Occipital lobe (tissue), 2 donors: Measurements from ENCODE around the gene DNAJC11. TPM values are rescaled to one million over a fixed set of nuclear protein-coding genes. Genes with fewer than 3 reads are reported as not detected.
"Not testable (repeated sequence)": the region's sequence is repeated elsewhere in the genome, so short reads cannot be mapped to it uniquely, and the experiment has no call there.

ENCODE experiments used
- DNase-seq: peaks from one replicate; lab custom pipeline; 2025; lab: John Stamatoyannopoulos, UW
- total RNA-seq: library from RNA; depleted of rRNA; stranded (reverse); fragments of >200 nt; gene quantifications from one replicate; pipeline ENCODE4 v1.2.3, GENCODE V29; 2014

DNAJC11 gene
- total RNA-seq, 1 donor from 2014 or later: 32.8 TPM

DNA sequence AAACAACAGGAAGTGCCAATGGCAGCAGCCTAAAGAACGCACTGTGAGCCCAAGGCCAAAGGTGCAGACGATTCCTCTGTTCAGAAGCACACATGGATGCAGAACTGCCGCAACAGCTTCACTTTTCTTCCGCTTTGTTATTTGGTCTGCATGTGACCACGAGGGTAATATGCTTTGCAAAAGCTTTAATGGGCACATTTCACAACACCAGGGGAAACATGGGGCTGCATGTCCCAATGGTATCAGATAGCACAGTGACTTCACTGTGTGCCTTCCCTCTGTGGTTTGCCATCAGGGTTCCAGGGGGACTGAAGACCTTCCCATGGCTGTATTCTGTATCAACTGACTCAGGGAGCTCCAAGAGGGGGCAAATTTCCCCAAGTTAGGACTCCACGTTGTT is 48.6 kb downstream of the DNAJC11 start:
- DNase-seq: no peak

DNA sequence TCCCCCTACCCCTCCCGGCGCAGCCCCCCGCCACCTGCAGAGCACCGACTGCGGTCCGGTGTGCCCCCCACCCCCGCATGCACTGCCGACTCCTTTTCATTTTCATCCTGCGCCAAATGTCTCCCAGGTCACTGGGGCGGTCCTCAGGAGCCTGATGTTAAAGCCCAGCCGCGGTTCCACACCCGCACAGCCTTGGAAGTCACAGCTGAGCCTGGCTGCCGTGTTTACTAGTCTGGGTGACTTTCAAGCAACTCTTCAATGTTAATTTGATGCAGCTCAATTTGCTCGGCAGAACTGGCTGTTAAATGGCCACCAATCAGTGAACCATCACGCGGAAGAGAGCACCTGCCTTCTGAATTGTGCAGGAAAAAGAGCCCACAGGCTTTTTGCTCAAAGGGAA is 49.7 kb downstream of the DNAJC11 start:
- no peak for DNase-seq

DNA sequence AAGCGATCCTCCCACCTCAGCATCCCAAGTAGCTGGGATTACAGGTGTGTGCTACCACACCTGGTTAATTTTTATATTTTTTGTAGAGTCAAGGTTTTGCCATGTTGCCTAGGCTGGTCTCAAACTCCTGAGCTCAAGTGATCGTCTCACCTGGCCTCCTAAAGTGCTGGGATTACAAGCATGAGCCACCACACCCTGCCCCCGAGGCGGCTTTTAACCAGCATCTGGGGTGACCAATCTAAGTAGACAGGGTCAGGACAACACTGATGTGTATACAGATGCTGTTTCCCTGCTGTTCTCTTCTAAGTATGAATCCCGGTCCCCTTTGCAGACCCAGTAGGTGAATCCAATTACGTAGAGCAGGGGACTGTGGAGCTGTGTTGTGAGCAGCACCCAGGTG is 53.1 kb downstream of the DNAJC11 start:
- DNase-seq: no peak

DNA sequence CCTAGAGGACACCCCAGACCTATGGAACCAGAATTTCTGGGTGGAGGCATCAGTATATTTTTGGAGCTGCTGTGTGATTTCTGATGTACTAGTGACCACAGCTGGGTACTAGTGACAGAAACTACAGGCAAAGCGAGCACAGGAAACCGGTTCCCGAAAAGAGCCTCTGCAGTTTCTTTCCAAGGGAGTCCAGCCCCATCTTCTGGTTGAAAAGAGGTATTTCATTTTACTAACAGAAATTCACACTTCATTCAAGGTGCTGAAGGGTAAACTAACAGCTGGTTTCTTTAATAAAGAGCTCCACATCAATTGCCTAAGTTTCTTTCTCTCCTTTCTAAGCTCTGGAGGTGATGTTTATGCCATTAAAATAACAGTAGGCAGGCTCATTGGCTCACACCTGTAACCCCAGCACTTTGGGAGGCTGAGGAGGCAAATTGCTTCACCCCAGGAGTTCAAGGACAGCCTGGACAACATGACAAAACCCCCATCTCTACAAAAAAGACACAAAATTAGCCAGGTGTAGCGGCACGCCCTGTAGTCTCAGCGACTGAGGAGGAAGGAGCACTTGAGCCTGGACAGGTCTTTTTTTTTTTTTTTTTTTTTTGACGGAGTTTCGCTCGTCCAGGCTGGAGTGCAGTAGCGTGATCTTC is 55.0 kb downstream of the DNAJC11 start:
- DNase-seq: no peak

DNA sequence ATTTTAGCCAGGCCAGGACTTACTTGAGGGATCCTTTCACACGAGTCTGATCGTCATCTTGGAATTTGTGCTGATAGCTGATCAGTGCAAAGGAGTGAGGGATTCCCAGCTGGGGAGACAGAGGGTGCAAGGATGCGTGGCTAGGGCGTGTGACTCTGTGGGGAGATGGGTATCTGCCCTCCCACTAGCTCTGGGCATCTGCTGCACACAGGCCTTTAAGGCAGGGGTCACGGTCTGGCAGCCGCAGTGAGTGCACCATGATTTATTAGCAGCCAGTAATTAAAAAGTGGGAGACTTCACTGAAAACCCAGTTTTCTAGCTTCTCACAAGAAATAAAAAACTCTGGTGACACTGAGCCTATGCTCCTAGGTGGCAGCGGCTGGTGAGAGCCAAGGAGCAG is 56.6 kb downstream of the DNAJC11 start:
- DNase-seq: no peak

DNA sequence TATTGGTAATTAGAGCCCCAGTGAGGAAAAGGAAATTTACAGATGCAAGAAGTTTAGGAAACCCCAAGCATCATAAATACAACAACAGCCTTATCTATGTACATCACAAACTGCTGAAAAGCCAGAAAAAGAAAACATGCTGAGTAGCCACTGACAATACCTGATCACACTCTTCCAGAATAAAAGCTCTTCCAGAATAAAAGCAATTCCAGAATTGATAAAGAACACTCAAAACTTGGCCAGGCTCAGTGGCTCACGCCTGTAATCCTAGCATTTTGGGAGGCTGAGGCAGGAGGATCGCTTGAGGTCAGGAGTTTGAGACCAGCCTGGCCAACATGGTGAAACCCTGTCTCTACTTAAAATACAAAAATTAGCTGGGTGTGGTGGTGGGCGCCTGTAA is 60.7 kb downstream of the DNAJC11 start:
- DNase-seq: not testable (repeated sequence)

DNA sequence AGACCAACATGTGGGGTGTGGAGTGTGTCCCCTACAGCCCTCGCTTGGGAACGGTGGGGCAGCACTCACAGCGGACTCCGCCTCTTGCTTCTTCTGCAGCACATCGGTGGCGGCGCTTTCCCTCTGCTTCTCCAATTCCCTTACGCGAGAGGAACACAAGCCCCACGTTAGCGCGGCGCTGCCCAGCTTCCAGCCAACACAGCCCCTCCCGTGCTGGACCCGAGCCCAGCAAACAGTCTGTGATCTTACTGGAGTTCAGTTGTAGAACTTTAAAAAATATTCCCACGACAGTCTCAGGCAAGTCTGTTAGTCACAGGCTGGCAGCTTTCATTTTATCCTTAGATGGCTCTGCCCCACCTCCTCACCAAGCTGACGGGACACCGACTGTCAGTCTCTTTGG is 63.4 kb downstream of the DNAJC11 start:
- peak; percentile 60 for DNase-seq

DNA sequence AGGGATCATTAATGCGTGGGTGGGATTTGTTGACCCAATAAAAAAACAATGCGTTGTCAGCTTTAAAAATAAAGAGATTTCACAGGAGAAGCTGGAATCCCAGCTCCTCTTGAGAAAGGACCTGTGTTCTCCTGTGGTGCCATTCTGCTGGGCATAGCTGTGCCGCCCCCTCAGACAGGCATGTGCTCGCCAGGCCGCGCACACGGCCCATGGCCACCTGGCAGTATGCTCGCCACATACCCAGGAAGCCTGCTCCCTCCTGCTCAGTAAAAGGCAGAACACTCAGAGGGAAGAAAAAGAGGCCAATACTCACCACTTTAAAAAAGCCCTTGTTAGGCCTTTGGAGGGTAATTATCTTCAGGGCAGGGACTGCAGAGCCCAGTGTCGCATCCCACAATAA is 63.8 kb downstream of the DNAJC11 start:
- no peak for DNase-seq

DNA sequence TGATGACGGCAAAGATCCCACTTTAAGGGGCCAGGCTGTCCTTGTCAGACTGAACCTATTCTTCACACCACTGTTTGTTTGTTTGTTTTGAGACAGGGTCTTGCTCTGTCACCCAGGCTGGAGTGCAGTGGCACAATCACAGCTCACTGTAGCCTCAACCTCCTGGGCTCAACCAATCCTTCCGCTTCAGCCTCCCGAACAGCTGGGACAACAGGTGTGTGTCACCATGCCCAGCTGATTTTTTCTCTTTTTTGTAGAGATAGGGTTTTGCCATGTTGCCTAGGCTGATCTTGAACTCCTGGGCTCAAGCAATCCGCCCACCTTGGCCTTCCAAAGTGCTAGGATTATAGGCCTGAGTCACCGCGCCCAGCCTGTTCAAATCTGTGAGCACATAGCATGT is 64.8 kb downstream of the DNAJC11 start:
- not testable (repeated sequence) for DNase-seq

DNA sequence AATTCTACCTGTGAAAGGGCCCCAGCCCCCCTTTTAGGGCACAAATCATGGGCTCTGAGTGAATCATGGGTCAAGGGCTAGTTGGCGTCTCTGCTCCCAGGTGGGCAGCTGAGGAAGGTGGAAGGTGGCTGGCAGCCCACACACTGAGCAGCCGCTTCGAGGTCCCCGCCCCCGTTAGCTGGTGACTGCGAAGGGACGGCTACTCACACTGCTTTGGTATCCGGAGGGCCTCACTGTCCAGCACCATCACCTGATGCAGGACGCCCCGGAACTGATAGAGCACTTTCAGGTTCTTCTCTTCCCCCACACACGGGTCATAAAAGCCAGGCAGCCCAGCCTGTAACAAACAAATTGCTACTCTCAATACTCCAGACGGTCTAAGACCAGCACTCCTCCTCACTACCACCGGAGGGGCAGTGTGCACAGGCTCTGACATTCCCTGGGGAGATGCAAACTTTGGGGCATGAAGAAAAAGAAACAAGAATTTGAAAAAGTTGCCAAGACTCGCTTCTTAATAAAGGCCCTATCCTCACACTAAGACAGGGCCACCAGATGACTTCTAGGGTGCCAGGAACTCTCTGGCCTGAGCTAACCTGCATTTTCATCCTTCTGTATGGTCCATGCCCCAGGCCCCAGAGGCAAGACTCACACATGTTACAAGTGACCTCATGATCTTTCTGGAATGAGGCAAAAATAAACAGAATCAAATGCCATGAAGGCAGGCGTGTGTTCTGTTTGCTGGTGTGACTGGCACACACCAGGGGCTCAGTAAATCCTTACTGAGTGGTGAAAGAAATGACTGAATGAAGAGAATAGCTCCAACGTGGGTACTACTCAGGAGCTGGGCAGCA is 65.5 kb downstream of the DNAJC11 start:
- DNase-seq: no peak

DNA sequence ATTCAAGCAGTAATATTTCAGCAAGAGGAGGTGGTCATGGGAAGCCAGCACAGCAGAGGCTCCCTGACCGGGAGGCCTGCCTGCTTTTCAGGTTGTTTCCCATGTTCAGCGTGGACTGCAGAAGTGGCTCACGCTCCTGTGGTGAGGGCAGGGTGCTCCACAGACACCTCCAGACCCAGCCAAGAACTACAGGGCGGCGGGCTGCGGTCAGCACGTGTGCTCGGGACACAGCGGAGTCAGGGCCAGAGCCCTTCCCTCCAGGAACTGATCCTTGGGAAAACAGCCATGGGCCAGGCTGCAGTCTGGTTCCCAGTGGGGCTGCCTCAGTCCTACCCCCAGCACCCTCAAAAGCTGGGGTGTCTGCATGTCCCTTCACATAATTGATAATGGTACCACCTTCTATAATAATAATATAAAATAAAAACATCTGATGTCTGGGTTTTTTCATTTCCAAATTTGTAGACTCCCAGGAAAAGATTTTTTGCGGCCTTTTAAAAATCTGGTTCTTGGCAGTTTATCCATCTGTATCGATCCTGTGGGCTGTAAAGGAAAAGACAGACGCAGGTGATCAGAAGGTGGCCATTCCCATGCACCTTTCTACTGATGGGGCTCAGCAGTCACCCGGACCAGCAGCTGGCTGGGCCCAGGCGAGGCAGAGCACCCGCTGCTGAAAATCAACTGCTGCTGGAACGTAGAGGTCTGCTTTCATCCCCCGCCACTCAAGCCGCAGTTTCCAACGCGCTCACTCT is 66.3 kb downstream of the DNAJC11 start:
- DNase-seq: no peak

DNA sequence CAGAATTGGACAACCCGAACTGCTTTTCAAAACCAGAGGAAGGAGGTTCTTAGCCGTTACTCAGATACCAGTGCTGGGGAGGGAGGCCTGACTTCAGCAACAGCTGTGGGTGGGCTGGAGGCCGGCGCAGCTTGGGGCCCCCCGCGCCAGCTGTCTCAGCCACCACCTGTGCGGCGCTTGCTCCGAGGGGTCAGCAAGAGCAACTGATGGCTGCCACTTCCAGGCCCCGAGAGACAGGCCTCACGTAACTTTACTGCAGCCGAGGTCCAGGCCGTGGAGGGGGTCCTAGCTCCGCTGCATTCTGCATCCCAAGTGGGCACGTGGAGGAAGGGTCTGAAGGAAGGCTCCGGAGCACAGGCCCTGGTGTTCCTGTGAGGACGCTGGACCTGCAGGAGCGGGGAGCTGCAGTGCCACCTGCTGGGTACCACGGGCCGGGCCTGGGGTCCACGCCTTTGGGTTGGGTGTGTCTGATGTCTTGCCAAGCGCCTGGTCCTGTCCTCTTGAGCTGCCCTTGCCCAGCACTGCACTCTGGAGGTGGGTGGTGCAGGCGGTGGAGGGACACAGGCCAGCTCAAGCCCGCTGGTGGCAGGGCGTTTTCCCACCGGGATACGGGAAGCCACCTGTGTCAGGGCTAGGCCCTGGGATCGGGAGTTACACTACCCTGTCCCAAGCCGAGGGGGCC is 67.1 kb downstream of the DNAJC11 start:
- no peak for DNase-seq

DNA sequence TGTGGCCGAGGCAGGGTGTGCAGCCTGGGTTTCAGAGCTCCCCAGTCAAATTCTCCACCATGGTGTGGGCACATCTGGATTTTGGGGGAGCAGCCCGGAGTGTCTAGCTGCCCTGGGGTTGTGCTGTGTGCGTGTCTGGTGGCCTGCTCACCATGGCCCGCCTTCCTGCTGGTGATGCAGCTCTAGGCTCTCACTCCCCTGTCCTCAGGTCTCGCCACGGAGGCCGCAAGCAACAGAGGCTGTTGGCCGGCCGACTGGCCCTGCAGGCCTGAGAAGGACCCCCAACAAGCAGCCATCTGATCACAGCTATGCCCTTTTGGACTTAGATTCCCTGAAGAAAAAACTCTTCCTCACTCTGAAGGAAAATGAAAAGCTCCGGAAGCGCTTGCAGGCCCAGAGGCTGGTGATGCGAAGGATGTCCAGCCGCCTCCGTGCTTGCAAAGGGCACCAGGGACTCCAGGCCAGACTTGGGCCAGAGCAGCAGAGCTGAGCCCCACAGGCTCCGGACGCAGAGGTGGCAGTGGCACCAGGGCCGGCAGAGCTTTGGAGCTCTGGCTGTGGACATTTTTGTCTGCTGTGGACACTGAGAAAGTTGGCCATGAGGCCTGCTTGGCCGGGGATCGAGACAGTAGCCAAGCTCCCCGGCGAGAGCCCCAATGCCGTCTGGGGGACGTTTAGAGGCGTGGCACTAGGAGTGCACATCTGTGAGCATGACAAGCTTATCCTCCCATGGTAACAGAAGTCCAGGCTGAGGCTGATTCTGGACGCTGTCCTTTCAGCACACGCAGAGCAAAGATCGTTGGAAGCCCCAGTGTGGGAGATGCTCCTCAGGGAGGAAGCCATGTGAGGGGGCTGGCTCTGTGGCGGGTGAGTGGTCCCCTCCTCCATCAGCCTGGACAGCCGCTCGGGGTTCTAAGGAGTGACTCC is 68.8 kb downstream of the DNAJC11 start:
- DNase-seq: no peak

DNA sequence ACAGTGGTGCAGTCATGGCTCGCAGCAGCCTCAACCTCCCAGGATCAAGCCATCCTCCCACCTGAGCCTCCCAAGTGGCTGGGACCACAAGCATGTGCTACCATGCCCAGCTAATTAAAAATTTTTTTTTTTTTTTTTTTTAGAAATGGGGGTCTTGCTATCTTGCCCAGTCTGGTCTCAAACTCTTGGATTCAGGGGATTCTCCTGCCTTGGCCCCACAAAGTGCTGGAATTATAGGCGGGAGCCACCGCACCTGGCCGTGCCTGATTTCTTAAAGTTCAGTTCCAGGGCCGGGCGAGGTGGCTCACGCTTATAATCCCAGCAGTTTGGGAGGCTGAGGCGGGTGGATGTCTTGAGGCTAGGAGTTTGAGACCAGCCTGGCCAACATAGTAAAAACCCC is 70.6 kb downstream of the DNAJC11 start:
- DNase-seq: no peak

DNA sequence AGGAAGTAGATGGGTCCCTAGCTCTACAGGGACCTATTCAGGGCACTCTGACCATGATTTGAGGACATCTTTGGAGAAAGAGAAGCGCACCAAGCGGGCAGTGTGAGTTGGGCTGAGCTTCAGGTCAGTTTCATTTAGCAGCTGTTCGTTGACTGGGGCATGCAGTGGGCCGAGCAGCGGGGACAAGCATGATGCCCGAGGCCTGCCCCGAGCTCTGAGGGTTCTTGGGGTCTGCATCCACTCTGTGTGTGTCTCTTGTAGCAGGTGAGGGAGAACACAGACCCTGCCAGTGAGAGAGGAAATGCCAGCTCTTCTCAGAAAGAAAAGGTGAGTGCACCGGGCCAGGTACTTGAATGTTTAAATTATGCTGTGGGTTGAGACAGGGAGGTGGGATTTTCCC is 71.6 kb downstream of the DNAJC11 start:
- DNase-seq: no peak

DNA sequence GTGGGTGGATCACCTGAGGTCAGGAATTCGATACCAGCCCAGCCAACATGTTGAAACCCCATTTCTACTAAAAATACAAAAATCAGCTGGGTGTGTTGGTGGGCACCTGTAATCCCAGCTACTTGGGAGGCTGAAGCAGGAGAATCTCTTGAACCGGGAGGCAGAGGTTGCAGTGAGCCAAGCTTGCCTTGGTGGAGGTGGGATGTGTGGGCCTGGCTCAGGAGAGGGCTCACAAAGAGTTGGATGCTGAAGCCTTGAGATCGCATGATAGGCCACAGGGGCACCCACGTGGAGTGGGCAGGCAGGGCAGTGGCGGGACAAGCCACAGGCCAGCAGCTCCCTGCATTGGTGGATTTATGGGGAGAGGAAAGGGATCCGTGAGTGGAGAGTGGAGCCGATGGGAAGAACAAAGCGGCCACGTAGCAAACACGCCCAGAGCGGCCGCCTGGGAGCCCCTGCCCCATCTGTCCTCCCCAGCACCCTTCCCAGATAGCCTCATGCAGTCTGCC is 72.6 kb downstream of the DNAJC11 start:
- no peak for DNase-seq

DNA sequence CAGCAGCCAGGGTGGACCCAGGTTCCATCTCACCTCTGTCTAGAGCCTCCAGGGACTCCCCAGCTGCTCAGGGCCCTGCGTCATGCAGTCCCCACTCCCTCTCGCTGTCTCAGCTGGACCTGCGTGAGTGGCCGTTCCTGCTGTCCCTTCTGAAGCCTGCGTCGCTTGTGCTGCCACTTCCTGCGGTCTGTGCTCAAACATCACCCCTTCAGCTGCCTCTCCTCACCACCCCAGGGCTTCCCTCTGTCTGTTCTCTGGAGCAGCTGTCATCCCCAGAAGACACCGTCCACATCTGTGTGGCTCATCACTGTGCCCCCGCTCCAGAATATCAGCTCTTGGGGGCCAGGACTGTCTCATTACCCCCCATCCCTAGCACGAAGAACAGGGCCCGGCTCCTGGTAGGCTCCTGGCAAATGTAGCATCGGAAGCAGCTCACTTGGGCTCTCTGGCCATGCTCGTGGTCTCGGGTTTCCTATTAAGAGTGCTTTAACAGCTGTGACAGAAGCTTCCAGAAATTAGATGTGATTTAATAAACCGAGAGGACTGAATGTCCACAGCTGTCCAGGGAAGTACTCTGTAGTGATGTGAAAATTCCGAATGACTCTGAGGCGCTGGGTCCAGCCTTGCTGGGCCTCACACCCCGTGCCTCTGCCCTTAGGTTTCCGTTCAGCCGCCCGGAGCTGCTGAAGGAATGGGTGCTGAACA is 73.6 kb downstream of the DNAJC11 start:
- DNase-seq: no peak

DNA sequence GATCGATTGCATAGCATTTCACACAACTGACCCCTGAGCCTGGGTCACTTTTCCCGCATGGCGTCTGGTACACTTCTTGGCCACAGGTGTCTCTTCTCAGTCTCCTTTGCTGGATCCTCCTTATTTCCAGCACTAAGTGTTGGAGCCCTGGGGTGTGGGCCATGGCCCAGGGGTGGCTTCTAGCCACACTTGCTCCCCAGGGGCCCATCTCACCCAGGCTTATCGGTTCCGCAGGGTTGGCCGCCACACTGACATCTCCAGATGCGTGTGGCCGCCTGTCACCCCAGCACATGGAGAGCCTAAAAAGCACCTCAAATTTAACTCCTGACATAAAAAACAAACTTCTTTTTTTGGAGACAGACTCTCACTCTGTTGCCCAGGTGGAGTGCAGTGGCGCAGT is 74.6 kb downstream of the DNAJC11 start:
- no peak for DNase-seq

DNA sequence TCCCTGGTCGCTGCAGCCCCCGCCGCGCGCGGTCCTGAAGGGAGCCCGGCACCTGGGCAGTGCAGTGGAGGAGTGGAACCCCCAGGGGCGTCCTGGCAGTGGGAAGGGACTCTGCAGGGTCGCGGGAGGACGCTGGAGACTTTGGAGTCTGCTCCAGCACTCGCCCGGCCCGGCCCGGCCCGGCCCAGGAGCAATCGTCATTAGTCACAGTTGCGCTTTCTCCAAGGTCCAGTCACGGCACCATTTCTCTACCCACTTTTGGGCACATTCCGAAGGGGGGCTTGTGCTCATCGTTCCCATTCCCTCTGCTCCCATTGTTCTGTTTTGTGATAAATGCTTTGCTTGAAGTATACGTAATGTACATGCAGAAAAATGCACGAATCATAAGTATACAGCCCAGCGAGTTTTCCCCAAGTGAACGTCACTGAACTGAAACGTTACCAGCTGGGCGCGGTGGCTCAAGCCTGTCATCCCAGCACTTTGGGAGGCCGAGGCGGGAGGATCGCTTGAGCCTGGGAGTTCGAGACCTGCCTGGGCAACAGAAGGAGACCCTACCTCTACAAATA is 75.9 kb downstream of the DNAJC11 start:
- no peak for DNase-seq
